Raji (cell line): ENCODE measurements around the gene LUC7L.
"Not testable (repeated sequence)": the region's sequence is repeated elsewhere in the genome, so short reads cannot be mapped to it uniquely, and the experiment has no call there.

Experiments used
- POLR2A ChIP-seq: IDR thresholded peaks from 2 replicates; pipeline ENCODE4 v1.6.1; 2011; ENCODE audit warnings: low read depth, low read length, control low read depth; ENCODE audit not compliant: insufficient read depth

The LUC7L gene

DNA sequence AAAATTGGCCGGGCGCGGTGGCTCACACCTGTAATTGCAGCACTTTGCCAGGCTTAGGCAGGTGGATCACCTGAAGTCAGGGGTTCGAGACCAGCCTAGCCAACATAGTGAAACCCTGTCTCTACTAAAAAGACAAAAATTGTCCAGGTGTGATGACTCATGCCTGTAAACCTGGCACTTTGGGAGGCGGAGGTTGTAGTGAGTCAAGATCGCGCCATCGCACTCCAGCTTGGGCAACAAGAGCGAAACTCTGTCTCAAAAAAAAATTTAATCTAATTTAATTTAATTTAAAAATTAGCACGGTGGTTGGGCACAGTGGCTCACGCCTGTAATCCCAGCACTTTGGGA is 50.6 kb downstream of the LUC7L start:
- TF ChIP-seq POLR2A, result no peak

DNA sequence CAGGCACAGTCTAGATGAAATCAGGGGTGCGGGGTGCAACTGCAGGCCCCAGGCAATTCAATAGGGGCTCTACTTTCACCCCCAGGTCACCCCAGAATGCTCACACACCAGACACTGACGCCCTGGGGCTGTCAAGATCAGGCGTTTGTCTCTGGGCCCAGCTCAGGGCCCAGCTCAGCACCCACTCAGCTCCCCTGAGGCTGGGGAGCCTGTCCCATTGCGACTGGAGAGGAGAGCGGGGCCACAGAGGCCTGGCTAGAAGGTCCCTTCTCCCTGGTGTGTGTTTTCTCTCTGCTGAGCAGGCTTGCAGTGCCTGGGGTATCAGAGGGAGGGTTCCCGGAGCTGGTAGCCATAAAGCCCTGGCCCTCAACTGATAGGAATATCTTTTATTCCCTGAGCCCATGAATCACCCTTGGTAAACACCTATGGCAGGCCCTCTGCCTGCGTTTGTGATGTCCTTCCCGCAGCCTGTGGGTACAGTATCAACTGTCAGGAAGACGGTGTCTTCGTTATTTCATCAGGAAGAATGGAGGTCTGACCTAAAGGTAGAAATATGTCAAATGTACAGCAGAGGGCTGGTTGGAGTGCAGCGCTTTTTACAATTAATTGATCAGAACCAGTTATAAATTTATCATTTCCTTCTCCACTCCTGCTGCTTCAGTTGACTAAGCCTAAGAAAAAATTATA is 51.1 kb downstream of the LUC7L start:
- no peak for TF ChIP-seq POLR2A

DNA sequence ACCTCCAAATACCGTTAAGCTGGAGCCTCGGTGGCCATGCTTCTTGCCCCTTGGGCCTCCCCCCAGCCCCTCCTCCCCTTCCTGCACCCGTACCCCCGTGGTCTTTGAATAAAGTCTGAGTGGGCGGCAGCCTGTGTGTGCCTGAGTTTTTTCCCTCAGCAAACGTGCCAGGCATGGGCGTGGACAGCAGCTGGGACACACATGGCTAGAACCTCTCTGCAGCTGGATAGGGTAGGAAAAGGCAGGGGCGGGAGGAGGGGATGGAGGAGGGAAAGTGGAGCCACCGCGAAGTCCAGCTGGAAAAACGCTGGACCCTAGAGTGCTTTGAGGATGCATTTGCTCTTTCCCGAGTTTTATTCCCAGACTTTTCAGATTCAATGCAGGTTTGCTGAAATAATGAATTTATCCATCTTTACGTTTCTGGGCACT is 51.8 kb downstream of the LUC7L start:
- no peak for TF ChIP-seq POLR2A

DNA sequence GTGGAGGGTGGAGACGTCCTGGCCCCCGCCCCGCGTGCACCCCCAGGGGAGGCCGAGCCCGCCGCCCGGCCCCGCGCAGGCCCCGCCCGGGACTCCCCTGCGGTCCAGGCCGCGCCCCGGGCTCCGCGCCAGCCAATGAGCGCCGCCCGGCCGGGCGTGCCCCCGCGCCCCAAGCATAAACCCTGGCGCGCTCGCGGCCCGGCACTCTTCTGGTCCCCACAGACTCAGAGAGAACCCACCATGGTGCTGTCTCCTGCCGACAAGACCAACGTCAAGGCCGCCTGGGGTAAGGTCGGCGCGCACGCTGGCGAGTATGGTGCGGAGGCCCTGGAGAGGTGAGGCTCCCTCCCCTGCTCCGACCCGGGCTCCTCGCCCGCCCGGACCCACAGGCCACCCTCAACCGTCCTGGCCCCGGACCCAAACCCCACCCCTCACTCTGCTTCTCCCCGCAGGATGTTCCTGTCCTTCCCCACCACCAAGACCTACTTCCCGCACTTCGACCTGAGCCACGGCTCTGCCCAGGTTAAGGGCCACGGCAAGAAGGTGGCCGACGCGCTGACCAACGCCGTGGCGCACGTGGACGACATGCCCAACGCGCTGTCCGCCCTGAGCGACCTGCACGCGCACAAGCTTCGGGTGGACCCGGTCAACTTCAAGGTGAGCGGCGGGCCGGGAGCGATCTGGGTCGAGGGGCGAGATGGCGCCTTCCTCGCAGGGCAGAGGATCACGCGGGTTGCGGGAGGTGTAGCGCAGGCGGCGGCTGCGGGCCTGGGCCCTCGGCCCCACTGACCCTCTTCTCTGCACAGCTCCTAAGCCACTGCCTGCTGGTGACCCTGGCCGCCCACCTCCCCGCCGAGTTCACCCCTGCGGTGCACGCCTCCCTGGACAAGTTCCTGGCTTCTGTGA is 52.5 kb downstream of the LUC7L start, which contains the start of gene HBA1:
HBA1 (plus strand) TSS at position 204 of the 906 bp plus-strand sequence; CDS start at position 241, 37 bp downstream.
- not testable (repeated sequence) for TF ChIP-seq POLR2A

DNA sequence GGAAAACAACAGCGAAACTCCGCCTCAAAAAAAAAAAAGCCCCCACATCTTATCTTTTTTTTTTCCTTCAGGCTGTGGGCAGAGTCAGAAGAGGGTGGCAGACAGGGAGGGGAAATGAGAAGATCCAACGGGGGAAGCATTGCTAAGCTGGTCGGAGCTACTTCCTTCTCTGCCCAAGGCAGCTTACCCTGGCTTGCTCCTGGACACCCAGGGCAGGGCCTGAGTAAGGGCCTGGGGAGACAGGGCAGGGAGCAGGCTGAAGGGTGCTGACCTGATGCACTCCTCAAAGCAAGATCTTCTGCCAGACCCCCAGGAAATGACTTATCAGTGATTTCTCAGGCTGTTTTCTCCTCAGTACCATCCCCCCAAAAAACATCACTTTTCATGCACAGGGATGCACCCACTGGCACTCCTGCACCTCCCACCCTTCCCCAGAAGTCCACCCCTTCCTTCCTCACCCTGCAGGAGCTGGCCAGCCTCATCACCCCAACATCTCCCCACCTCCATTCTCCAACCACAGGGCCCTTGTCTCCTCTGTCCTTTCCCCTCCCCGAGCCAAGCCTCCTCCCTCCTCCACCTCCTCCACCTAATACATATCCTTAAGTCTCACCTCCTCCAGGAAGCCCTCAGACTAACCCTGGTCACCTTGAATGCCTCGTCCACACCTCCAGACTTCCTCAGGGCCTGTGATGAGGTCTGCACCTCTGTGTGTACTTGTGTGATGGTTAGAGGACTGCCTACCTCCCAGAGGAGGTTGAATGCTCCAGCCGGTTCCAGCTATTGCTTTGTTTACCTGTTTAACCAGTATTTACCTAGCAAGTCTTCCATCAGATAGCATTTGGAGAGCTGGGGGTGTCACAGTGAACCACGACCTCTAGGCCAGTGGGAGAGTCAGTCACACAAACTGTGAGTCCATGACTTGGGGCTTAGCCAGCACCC is 54.0 kb downstream of the LUC7L start:
- no peak for TF ChIP-seq POLR2A

DNA sequence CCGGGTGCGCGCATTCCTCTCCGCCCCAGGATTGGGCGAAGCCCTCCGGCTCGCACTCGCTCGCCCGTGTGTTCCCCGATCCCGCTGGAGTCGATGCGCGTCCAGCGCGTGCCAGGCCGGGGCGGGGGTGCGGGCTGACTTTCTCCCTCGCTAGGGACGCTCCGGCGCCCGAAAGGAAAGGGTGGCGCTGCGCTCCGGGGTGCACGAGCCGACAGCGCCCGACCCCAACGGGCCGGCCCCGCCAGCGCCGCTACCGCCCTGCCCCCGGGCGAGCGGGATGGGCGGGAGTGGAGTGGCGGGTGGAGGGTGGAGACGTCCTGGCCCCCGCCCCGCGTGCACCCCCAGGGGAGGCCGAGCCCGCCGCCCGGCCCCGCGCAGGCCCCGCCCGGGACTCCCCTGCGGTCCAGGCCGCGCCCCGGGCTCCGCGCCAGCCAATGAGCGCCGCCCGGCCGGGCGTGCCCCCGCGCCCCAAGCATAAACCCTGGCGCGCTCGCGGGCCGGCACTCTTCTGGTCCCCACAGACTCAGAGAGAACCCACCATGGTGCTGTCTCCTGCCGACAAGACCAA is 56.8 kb downstream of the LUC7L start, which contains the start of gene HBA2:
HBA2 (plus strand) TSS at position 503 of the 568 bp plus-strand sequence; CDS start at position 540, 37 bp downstream.
- not testable (repeated sequence) for TF ChIP-seq POLR2A

DNA sequence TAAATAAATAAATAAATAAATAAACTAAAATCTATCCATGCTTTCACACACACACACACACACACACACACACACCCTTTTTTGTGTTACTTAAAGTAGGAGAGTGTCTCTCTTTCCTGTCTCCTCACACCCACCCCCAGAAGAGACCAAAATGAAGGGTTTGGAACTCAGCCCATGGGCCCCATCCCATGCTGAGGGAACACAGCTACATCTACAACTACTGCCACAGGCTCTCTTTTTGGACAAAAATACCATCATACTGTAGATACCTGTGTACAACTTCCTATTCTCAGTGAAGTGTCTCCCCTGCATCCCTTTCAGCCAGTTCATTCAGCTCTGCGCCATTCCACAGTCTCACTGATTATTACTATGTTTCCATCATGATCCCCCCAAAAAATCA is 58.5 kb downstream of the LUC7L start:
- no peak for TF ChIP-seq POLR2A

DNA sequence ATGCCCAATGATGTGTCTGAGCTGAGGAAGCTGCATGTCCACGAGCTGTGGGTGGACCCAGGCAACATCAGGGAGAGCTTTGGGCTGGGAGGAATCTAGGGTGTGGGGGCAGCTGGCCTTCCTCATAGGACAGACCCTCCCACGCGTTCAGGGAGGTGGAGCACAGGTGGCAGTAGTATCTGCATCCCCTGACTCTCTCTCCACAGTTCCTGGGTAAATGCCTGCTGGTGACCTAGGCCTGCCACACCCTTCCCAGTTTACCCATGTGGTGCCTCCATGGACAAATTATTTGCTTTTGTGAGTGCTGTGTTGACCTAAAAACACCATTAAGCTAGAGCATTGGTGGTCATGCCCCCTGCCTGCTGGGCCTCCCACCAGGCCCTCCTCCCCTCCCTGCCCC is 60.2 kb downstream of the LUC7L start:
- no peak for TF ChIP-seq POLR2A

DNA sequence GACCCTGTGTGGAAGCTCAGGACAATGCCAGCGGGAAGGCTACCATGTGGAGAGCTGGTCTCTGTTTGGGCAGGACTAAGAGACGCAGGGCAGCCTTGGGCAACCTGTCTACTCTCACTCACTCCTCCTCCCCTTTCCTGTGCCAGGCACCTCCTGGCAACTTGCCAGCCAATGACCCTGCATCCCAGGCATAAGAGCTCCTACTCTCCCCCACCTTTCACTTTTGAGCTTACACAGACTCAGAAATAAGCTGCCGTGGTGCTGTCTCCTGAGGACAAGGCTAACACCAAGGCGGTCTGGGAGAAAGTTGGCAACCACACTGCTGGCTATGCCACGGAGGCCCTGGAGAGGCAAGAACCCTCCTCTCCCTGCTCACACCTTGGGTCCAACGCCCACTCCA is 60.8 kb downstream of the LUC7L start:
- no peak for TF ChIP-seq POLR2A

DNA sequence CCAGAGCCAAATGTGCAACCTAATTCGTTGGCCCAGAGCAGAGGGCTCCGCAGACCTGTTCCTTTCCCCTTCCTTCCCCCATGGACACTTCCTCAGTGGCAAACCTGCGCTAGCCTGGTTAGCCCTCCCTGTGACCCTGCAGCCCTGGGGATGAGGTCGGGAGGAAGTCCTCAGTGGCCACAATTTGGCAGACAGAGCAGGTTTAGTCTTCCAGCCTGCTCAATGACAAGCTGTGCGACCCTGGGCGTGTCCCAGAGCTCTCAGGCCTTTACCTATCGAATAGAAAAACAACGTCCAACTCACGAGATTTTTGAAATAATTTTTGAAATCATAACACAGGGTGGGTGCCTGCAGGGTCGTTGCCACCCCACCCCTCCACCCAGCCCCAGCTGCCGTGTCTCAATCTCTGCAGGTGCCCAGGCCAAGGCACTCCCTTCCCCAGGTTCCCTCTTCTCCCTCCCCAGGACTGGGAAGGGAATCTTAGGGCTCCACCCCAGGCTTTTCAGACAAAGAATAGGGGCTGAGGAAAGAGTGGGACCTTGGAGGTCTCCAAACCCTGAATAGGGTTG is 62.0 kb downstream of the LUC7L start:
- no peak for TF ChIP-seq POLR2A

DNA sequence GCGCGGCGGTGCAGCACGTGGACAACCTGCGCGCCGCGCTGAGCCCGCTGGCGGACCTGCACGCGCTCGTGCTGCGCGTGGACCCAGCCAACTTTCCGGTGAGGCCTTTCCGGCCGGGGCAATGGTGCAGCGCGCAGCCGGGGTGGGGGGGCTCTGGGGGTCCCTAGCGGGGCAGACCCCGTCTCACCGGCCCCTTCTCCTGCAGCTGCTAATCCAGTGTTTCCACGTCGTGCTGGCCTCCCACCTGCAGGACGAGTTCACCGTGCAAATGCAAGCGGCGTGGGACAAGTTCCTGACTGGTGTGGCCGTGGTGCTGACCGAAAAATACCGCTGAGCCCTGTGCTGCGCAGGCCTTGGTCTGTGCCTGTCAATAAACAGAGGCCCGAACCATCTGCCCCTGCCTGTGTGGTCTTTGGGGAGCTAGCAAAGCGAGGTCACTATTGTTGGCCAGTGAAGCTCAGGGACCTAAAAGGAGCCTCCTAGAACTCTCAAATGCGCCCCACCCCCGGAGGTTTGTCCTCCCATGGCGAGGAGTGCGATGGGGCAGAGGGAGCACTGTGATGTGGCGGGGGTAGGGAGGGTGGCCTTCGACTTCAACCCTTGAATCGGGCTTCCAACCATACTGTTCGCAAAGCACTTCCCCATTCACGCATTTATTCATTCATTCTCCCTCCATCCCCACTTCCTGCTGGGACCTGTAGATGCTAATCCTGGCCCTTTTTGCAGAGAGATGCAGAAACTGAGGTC is 62.7 kb downstream of the LUC7L start:
- no peak for TF ChIP-seq POLR2A

DNA sequence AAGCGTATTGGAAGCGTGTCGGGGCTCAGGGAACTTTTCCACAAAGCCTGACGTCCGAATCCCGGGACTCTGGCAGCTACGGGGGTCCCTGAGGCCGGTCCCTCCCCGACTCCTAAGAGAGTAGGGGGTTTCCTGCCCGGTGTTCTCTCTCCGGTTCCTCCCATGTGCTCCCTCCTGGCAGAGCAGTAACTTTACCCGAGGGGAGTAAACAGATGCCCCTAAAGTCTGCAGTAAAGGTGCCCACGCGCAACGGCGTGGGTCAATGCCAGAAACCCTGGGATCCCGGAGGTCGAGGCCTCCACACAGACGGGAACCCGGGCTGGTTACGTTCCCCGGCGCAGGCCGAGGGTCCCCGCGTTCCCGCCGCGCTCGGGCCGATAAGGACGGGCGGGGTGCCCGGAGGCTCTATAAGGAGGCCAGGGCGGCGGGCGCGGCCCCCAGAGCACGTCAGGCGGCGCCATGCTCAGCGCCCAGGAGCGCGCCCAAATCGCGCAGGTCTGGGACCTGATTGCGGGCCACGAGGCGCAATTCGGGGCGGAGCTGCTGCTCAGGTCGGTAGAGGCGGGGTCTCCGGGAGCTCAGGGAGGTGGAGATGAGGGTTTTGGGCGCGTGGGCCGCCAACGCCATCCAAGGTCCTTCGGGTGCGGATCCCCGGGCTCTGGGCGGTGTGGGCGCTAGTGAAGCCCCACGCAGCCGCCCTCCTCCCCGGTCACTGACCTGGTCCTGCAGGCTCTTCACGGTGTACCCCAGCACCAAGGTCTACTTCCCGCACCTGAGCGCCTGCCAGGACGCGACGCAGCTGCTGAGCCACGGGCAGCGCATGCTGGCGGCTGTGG is 63.5 kb downstream of the LUC7L start, which contains the start of gene HBM:
HBM (plus strand) TSS at position 440 of the 836 bp plus-strand sequence; CDS start at position 460, 20 bp downstream.
- no peak for TF ChIP-seq POLR2A
